Measurements from ENCODE around the gene FLAD1. TPM values are rescaled to one million over a fixed set of nuclear protein-coding genes. Genes with fewer than 3 reads are reported as not detected.

The FLAD1 gene
- total and polyA plus RNA-seq, 2 donors (not counting 1 experiment from before 2014, with no cell fraction given): 11.8 to 24.9 TPM

DNA sequence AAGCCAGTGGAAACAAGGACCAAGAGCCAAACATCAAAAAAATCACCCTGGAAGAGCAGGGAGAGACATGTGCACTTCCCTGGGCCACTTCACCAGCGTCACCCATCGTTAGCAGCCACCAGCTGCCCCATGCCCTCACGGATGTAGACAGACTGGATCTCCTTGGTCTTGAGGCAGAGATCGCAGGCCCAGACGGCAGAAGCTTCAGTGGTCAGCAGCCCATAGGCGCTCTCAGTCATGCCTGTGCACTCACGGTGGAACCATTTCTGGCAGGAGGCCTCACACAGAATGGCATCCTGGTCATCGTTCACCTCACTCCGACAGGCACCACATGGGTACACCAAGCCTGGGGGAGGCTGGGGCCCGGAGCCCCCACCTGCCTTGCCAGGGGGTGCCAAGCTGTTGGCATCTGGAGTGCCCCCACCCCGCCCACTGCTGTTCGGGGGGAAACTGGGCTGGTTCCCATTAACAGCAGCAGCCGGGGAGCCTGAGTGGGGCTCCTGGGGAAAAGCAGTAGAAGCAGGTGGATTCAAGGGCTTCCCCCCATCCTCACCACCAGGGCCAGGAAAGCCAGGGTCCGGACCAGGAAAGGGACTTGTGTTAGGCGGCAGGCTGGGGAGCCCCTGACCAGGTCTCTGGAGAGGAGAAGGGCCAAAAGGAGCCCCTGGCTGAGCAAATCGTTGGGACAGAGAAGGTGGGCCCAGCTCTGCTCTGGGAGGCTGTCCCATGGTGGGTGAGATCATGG, 24.3 kb upstream of the FLAD1 start:
- H3K4me3 ChIP-seq (replicated peaks in 1 of 4; ENCODE audit: control extremely low read depth in 1 of 4, insufficient read depth in 1 of 4, low read depth in 3 of 4, low read length in 4 of 4): no peak overlapping the region
- H3K9me3 ChIP-seq (ENCODE audit: control insufficient read depth, insufficient read depth, low read depth, low read length): no peaks in the 10 kb centered on the region
- no peaks in the 10 kb centered on the region for H4K20me1 ChIP-seq (ENCODE audit: control insufficient read depth, extremely low read depth, insufficient read depth, low read length)
- peaks cover 10% of the 10 kb centered on the region for H3K36me3 ChIP-seq (ENCODE audit: control insufficient read depth, insufficient read depth, low read length)
- DNase-seq (ENCODE audit: low read depth in 2 of 2): no peak
- no peak overlapping the region for H2AFZ ChIP-seq (ENCODE audit: low read length)
- H3K27ac ChIP-seq (ENCODE audit: insufficient read depth, low read length): no peak overlapping the region
- H3K27me3 ChIP-seq (ENCODE audit: control insufficient read depth, insufficient read depth, low read length): no peaks in the 10 kb centered on the region
- peaks cover 11% of the 10 kb centered on the region for H3K79me2 ChIP-seq (ENCODE audit: control insufficient read depth, insufficient read depth, low read length)
- TF ChIP-seq, protein P1, sequence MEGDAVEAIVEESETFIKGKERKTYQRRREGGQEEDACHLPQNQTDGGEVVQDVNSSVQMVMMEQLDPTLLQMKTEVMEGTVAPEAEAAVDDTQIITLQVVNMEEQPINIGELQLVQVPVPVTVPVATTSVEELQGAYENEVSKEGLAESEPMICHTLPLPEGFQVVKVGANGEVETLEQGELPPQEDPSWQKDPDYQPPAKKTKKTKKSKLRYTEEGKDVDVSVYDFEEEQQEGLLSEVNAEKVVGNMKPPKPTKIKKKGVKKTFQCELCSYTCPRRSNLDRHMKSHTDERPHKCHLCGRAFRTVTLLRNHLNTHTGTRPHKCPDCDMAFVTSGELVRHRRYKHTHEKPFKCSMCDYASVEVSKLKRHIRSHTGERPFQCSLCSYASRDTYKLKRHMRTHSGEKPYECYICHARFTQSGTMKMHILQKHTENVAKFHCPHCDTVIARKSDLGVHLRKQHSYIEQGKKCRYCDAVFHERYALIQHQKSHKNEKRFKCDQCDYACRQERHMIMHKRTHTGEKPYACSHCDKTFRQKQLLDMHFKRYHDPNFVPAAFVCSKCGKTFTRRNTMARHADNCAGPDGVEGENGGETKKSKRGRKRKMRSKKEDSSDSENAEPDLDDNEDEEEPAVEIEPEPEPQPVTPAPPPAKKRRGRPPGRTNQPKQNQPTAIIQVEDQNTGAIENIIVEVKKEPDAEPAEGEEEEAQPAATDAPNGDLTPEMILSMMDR (conservative IDR thresholded peaks at IDR 0.05 in 1 of 2, IDR thresholded peaks at IDR 0.05 in 1 of 2; ENCODE audit: low read depth in 1 of 2, low read length in 2 of 2): no peak
- no peak for TF ChIP-seq EZH2 (IDR thresholded peaks at IDR 0.05; ENCODE audit: low read length, missing control alignments)
- no peak overlapping the region for H3K9ac ChIP-seq (ENCODE audit: insufficient read depth, low read length)
- H3K4me1 ChIP-seq (ENCODE audit: control insufficient read depth, extremely low read depth, insufficient read depth, low read length): peaks cover 16% of the 10 kb centered on the region
- no peak overlapping the region for H3K4me2 ChIP-seq (ENCODE audit: extremely low read depth, insufficient read depth, low read length)

DNA sequence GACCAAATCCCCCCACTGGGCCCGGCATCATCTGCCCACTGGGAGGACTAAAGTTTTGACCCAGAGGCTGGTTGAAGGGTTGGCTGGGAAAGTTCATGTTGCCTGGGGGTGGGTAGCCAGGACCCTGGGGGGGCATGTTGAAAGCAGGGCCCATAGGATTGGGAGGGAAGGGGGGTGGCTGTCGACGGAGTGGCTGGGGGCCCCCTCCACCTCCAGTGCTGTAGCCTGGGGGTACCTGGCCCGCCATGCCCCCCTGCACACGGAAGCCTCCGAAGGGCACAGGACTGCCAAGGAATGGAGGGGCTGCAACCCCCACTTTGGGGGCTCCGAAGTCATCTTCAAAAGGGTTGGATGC, 23.7 kb upstream of the FLAD1 start:
- no peaks in the 10 kb centered on the region for H3K27me3 ChIP-seq (ENCODE audit: control insufficient read depth, insufficient read depth, low read length)
- H4K20me1 ChIP-seq (ENCODE audit: control insufficient read depth, extremely low read depth, insufficient read depth, low read length): no peaks in the 10 kb centered on the region
- H3K4me3 ChIP-seq (replicated peaks in 1 of 4; ENCODE audit: control extremely low read depth in 1 of 4, insufficient read depth in 1 of 4, low read depth in 3 of 4, low read length in 4 of 4): no peak overlapping the region
- no peak for TF ChIP-seq EZH2 (IDR thresholded peaks at IDR 0.05; ENCODE audit: low read length, missing control alignments)
- TF ChIP-seq, protein P1 (conservative IDR thresholded peaks at IDR 0.05 in 1 of 2, IDR thresholded peaks at IDR 0.05 in 1 of 2; ENCODE audit: low read depth in 1 of 2, low read length in 2 of 2): no peak
- H2AFZ ChIP-seq (ENCODE audit: low read length): no peak overlapping the region
- no peak overlapping the region for H3K27ac ChIP-seq (ENCODE audit: insufficient read depth, low read length)
- no peak for DNase-seq (ENCODE audit: low read depth in 2 of 2)
- H3K9me3 ChIP-seq (ENCODE audit: control insufficient read depth, insufficient read depth, low read depth, low read length): no peaks in the 10 kb centered on the region
- H3K4me1 ChIP-seq (ENCODE audit: control insufficient read depth, extremely low read depth, insufficient read depth, low read length): peaks cover 16% of the 10 kb centered on the region
- H3K9ac ChIP-seq (ENCODE audit: insufficient read depth, low read length): no peak overlapping the region
- H3K36me3 ChIP-seq (ENCODE audit: control insufficient read depth, insufficient read depth, low read length): peaks cover 10% of the 10 kb centered on the region
- no peak overlapping the region for H3K4me2 ChIP-seq (ENCODE audit: extremely low read depth, insufficient read depth, low read length)
- H3K79me2 ChIP-seq (ENCODE audit: control insufficient read depth, insufficient read depth, low read length): peaks cover 11% of the 10 kb centered on the region

DNA sequence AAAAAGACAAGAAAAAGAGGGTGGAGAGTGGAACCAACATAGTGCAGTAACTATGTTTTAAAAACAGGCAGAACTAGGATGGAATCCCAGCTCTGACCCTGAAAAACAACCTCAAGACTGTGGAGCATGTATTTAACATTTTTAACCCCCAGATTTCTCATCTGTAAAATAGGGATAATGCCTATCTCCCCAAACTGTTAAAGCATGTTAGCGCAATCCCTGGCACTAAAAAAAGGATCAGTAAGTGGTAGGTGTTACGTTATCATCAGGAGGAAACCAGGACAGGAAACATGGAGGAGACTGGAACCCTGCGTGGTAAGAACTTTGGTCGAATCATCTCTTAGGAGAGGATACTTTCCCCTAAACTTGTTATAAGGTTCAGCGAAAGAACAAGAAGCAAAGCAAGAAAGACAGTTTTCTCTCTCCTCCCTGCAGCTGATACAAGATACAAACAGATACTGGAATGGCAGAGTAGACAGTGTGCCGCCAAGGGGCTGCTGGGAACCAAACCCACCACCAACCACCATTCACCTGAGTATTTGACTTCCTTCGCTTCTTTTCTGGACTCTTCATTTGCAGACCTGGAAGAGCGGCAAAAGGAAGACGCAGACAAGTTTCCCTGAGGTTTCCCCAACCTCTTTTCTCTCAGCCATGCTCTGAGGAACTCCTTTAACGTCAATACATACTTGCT, 22.6 kb upstream of the FLAD1 start:
- no peak for DNase-seq (ENCODE audit: low read depth in 2 of 2)
- Histone ChIP-seq H3K9ac (ENCODE audit: insufficient read depth, low read length) (peak overlapping the region; percentile 25), H3K9me3 (ENCODE audit: control insufficient read depth, insufficient read depth, low read depth, low read length) (no peaks in the 10 kb centered on the region), H2AFZ (ENCODE audit: low read length) (no peak overlapping the region), H3K27ac (ENCODE audit: insufficient read depth, low read length) (peak overlapping the region; percentile 91), H3K4me3 (replicated peaks in 1 of 4; ENCODE audit: control extremely low read depth in 1 of 4, insufficient read depth in 1 of 4, low read depth in 3 of 4, low read length in 4 of 4) (peak overlapping the region; percentile 76 to 88 (median 80)), H3K4me2 (ENCODE audit: extremely low read depth, insufficient read depth, low read length) (peak overlapping the region; percentile 98), H3K79me2 (ENCODE audit: control insufficient read depth, insufficient read depth, low read length) (peaks cover 13% of the 10 kb centered on the region), H4K20me1 (ENCODE audit: control insufficient read depth, extremely low read depth, insufficient read depth, low read length) (no peaks in the 10 kb centered on the region), H3K27me3 (ENCODE audit: control insufficient read depth, insufficient read depth, low read length) (no peaks in the 10 kb centered on the region), H3K36me3 (ENCODE audit: control insufficient read depth, insufficient read depth, low read length) (peaks cover 17% of the 10 kb centered on the region), H3K4me1 (ENCODE audit: control insufficient read depth, extremely low read depth, insufficient read depth, low read length) (peaks cover 10% of the 10 kb centered on the region)
- TF ChIP-seq EZH2 (IDR thresholded peaks at IDR 0.05; ENCODE audit: low read length, missing control alignments): no peak
- TF ChIP-seq, protein P1 (conservative IDR thresholded peaks at IDR 0.05 in 1 of 2, IDR thresholded peaks at IDR 0.05 in 1 of 2; ENCODE audit: low read depth in 1 of 2, low read length in 2 of 2): no peak

Measured in fibroblast of lung (primary cell).